NB4 (cell line): Measurements from ENCODE around the gene ANP32B.

ENCODE experiments used
- POLR2A ChIP-seq: IDR thresholded peaks from 2 replicates; pipeline ENCODE4 v1.6.1; 2011; ENCODE audit warnings: mild to moderate bottlenecking; ENCODE audit not compliant: insufficient read length; ENCODE audit errors: extremely low read depth
- TF ChIP-seq, protein P1 (sequence below): IDR thresholded peaks from one replicate; pipeline ENCODE4 v1.5.1; 2012; ENCODE audit warnings: low read depth, low read length

DNA sequence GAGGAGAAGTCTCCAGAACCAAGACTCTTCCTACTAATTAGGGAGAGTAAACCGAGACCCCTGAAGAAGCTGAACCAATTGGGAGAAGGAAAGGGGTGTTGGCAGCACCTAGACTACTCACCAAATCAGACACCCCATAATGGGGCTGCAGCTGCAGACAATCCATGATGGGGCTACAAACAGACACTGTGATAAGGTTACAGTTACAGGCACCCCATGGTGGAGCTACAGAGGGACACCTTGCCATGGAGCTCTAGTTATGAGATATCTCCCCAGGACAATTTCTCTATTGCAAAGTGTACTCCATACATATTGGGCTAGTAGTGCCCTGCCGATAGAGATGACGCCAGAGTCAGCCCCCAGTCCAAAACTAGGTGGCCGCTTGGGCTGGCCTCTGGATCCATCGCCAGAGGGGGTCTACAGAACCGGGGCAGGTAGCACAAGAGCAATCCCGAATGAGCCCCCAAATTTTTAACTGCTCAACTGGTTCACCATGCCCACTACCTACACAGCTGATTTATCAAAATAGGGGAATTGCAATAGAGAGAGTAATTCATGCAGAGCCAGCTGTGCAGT is 71.3 kb downstream of the ANP32B start:
- TF ChIP-seq, protein P1, sequence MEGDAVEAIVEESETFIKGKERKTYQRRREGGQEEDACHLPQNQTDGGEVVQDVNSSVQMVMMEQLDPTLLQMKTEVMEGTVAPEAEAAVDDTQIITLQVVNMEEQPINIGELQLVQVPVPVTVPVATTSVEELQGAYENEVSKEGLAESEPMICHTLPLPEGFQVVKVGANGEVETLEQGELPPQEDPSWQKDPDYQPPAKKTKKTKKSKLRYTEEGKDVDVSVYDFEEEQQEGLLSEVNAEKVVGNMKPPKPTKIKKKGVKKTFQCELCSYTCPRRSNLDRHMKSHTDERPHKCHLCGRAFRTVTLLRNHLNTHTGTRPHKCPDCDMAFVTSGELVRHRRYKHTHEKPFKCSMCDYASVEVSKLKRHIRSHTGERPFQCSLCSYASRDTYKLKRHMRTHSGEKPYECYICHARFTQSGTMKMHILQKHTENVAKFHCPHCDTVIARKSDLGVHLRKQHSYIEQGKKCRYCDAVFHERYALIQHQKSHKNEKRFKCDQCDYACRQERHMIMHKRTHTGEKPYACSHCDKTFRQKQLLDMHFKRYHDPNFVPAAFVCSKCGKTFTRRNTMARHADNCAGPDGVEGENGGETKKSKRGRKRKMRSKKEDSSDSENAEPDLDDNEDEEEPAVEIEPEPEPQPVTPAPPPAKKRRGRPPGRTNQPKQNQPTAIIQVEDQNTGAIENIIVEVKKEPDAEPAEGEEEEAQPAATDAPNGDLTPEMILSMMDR, result no peak
- TF ChIP-seq POLR2A, result no peak
